ENCODE data around the gene MTFP1. TPM values are rescaled to one million over a fixed set of nuclear protein-coding genes. Genes with fewer than 3 reads are reported as not detected.
"Not testable (repeated sequence)": the region's sequence is repeated elsewhere in the genome, so short reads cannot be mapped to it uniquely, and the experiment has no call there.

The MTFP1 gene
- polyA plus RNA-seq, 1 donor: 6.9 TPM

GRCh38 chr22:30455075-30455840, 29.7 kb downstream of the MTFP1 start:
- DNase-seq: no peak

- DNase-seq: no peak
Observed at GRCh38 chr22:30457981-30458380, 32.4 kb downstream of the MTFP1 start.

- no peak for DNase-seq
Observed at GRCh38 chr22:30459181-30460052, 33.8 kb downstream of the MTFP1 start.

GRCh38 chr22:30460147-30460546, 34.6 kb downstream of the MTFP1 start:
- no peak for DNase-seq

- not testable (repeated sequence) for DNase-seq
Observed at GRCh38 chr22:30460555-30460954, 35.0 kb downstream of the MTFP1 start.

GRCh38 chr22:30469165-30469564, 43.6 kb downstream of the MTFP1 start:
- DNase-seq: no peak

GRCh38 chr22:30470655-30471054, 45.1 kb downstream of the MTFP1 start:
- DNase-seq: no peak

GRCh38 chr22:30471616-30472318, 46.2 kb downstream of the MTFP1 start, which contains the start of gene SEC14L3:
Gene SEC14L3 (minus strand): TSS chr22:30472017. CDS start chr22:30471958, 59 bp downstream.
- DNase-seq: no peak

- DNase-seq: no peak
Observed at GRCh38 chr22:30472994-30473720, 47.6 kb downstream of the MTFP1 start.

GRCh38 chr22:30474121-30474520, 48.6 kb downstream of the MTFP1 start:
- no peak for DNase-seq

GRCh38 chr22:30474683-30475424, 49.3 kb downstream of the MTFP1 start:
- DNase-seq: no peak

Other genes with a start within 250 kb of the MTFP1 start
- gene LIF, start 179.0 kb upstream of the MTFP1 start, polyA plus RNA-seq (ENCODE audit: insufficient read length): 0.90 TPM
- 0.17 TPM for gene OSM, start 158.9 kb upstream of the MTFP1 start, polyA plus RNA-seq (ENCODE audit: insufficient read length)
- 5.4 TPM for gene CASTOR1, start 136.3 kb upstream of the MTFP1 start, polyA plus RNA-seq (ENCODE audit: insufficient read length)
- gene TBC1D10A, start 98.8 kb upstream of the MTFP1 start, polyA plus RNA-seq (ENCODE audit: insufficient read length): 8.1 TPM
- gene SF3A1, start 68.9 kb upstream of the MTFP1 start, polyA plus RNA-seq (ENCODE audit: insufficient read length): 100 TPM
- 1.7 TPM for gene CCDC157, start 68.8 kb upstream of the MTFP1 start, polyA plus RNA-seq (ENCODE audit: insufficient read length)
- gene RNF215, start 38.4 kb upstream of the MTFP1 start, polyA plus RNA-seq (ENCODE audit: insufficient read length): 11.5 TPM
- 2.0 TPM for gene SEC14L2, start 28.8 kb upstream of the MTFP1 start, polyA plus RNA-seq (ENCODE audit: insufficient read length)
- gene SEC14L3, start 46.2 kb downstream of the MTFP1 start, polyA plus RNA-seq (ENCODE audit: insufficient read length): not detected
- 0.45 TPM for gene SEC14L4, start 79.9 kb downstream of the MTFP1 start, polyA plus RNA-seq (ENCODE audit: insufficient read length)
- 0.19 TPM for gene SEC14L6, start 121.0 kb downstream of the MTFP1 start, polyA plus RNA-seq (ENCODE audit: insufficient read length)
- gene GAL3ST1, start 148.9 kb downstream of the MTFP1 start, polyA plus RNA-seq (ENCODE audit: insufficient read length): 6.5 TPM
- 51.6 TPM for gene PES1, start 166.1 kb downstream of the MTFP1 start, polyA plus RNA-seq (ENCODE audit: insufficient read length)
- 7.0 TPM for gene TCN2, start 181.4 kb downstream of the MTFP1 start, polyA plus RNA-seq (ENCODE audit: insufficient read length)
- gene SLC35E4, start 210.0 kb downstream of the MTFP1 start, polyA plus RNA-seq (ENCODE audit: insufficient read length): 3.1 TPM
- gene DUSP18, start 242.1 kb downstream of the MTFP1 start, polyA plus RNA-seq (ENCODE audit: insufficient read length): 4.3 TPM

Data from hindlimb muscle (tissue), 1 donor.